KMS-11 (cell line): ENCODE results near the gene NEURL1.

ENCODE experiments used
- H2AFZ ChIP-seq: fragments of 200-600 bp; sonication (generic); 2 replicates; pipeline ENCODE4 v1.6.1; 2016; ENCODE audit warnings: antibody characterized with exemption, mixed run types, low read depth
- H3K27ac ChIP-seq: fragments of 200-600 bp; sonication (generic); 2 replicates; pipeline ENCODE4 v1.6.1; 2016; ENCODE audit warnings: mild to moderate bottlenecking, mixed run types
- H3K27me3 ChIP-seq: fragments of 200-600 bp; sonication (generic); 2 replicates; pipeline ENCODE4 v1.6.1; 2017; ENCODE audit warnings: mild to moderate bottlenecking, low read depth, mixed run types, moderate library complexity; ENCODE audit not compliant: insufficient read depth
- H3K36me3 ChIP-seq: fragments of 200-600 bp; sonication (generic); 2 replicates; pipeline ENCODE4 v1.6.1; 2017; ENCODE audit warnings: mild to moderate bottlenecking, mixed run types; ENCODE audit not compliant: insufficient read depth
- H3K4me1 ChIP-seq: fragments of 200-600 bp; sonication (generic); 2 replicates; pipeline ENCODE4 v1.6.1; 2016; ENCODE audit warnings: mild to moderate bottlenecking, low read depth, mixed run types; ENCODE audit not compliant: poor library complexity, severe bottlenecking
- H3K4me2 ChIP-seq: fragments of 200-600 bp; sonication (generic); 2 replicates; pipeline ENCODE4 v1.7.0; 2016; ENCODE audit warnings: mild to moderate bottlenecking, mixed run types
- H3K4me3 ChIP-seq: fragments of 200-600 bp; sonication (generic); IDR thresholded peaks from 2 replicates; pipeline ENCODE4 v1.6.1; 2017; ENCODE audit warnings: low read depth, low read length, mixed read lengths; ENCODE audit not compliant: insufficient read depth
- H3K79me2 ChIP-seq: fragments of 200-600 bp; sonication (generic); 2 replicates; pipeline ENCODE4 v1.6.1; 2016; ENCODE audit warnings: low read depth, mixed run types; ENCODE audit not compliant: insufficient read depth
- H3K9ac ChIP-seq: fragments of 200-600 bp; sonication (generic); 2 replicates; pipeline ENCODE4 v1.6.1; 2016; ENCODE audit warnings: mild to moderate bottlenecking, mixed run types
- H4K20me1 ChIP-seq: fragments of 200-600 bp; sonication (generic); 2 replicates; pipeline ENCODE4 v1.6.1; 2016; ENCODE audit warnings: mild to moderate bottlenecking, mixed run types; ENCODE audit not compliant: insufficient read depth
- CTCF ChIP-seq: fragments of 200-600 bp; sonication (generic); conservative IDR thresholded peaks from 2 replicates; pipeline ENCODE4 v1.6.1; 2017; ENCODE audit warnings: low read depth, mild to moderate bottlenecking, antibody characterized with exemption, low read length, moderate library complexity, mixed read lengths

The NEURL1 gene

GRCh38 chr10:103589074-103589630 lies 95.6 kb downstream of the NEURL1 start:
- no peak overlapping the region for H2AFZ ChIP-seq
- H3K4me3 ChIP-seq = no peak overlapping the region
- no peaks in the 10 kb centered on the region for H3K4me1 ChIP-seq
- no peak overlapping the region for H3K9ac ChIP-seq
- no peak overlapping the region for H3K27ac ChIP-seq
- no peaks in the 10 kb centered on the region for H3K79me2 ChIP-seq
- no peak for TF ChIP-seq CTCF
- H3K4me2 ChIP-seq = no peak overlapping the region
- no peaks in the 10 kb centered on the region for H3K27me3 ChIP-seq
- no peaks in the 10 kb centered on the region for H4K20me1 ChIP-seq
- H3K36me3 ChIP-seq = no peaks in the 10 kb centered on the region

GRCh38 chr10:103590060-103590459 lies 96.6 kb downstream of the NEURL1 start:
- TF ChIP-seq CTCF = no peak
- H3K4me3 ChIP-seq = no peak overlapping the region

GRCh38 chr10:103590744-103591291 lies 97.3 kb downstream of the NEURL1 start:
- H2AFZ ChIP-seq = no peak overlapping the region
- H3K4me3 ChIP-seq = no peak overlapping the region
- H4K20me1 ChIP-seq = no peaks in the 10 kb centered on the region
- no peaks in the 10 kb centered on the region for H3K79me2 ChIP-seq
- no peak overlapping the region for H3K4me2 ChIP-seq
- H3K27ac ChIP-seq = no peak overlapping the region
- no peak overlapping the region for H3K9ac ChIP-seq
- no peaks in the 10 kb centered on the region for H3K27me3 ChIP-seq
- no peaks in the 10 kb centered on the region for H3K36me3 ChIP-seq
- H3K4me1 ChIP-seq = no peaks in the 10 kb centered on the region
- TF ChIP-seq CTCF = no peak

More at GRCh38 chr10:103590060-103590459, 96.6 kb downstream of the NEURL1 start:
- no peaks in the 10 kb centered on the region for H3K27me3 ChIP-seq
- H3K4me1 ChIP-seq = no peaks in the 10 kb centered on the region
- no peak overlapping the region for H3K27ac ChIP-seq
- no peaks in the 10 kb centered on the region for H3K79me2 ChIP-seq
- H3K4me2 ChIP-seq = no peak overlapping the region
- H2AFZ ChIP-seq = no peak overlapping the region
- no peaks in the 10 kb centered on the region for H3K36me3 ChIP-seq
- H4K20me1 ChIP-seq = no peaks in the 10 kb centered on the region
- no peak overlapping the region for H3K9ac ChIP-seq

GRCh38 chr10:103592186-103593021 lies 98.9 kb downstream of the NEURL1 start:
- Histone ChIP-seq H3K4me1 (no peaks in the 10 kb centered on the region), H3K36me3 (no peaks in the 10 kb centered on the region), H3K27ac (no peak overlapping the region), H3K4me2 (no peak overlapping the region), H4K20me1 (no peaks in the 10 kb centered on the region), H3K27me3 (no peaks in the 10 kb centered on the region), H2AFZ (no peak overlapping the region), H3K4me3 (no peak overlapping the region), H3K79me2 (no peaks in the 10 kb centered on the region), H3K9ac (no peak overlapping the region)
- peak; percentile 82 for TF ChIP-seq CTCF
